Vagina (tissue), 2 donors: ENCODE results near the gene PNMA5.

Source experiments
- POLR2AphosphoS5 ChIP-seq, 2 donors: sonication (generic); formaldehyde crosslinking; IDR thresholded peaks; one replicate each; pipeline ENCODE4 v1.9.0; 2017; ENCODE audit warnings: antibody characterized with exemption in 2 of 2, mild to moderate bottlenecking in 2 of 2, low read depth in 1 of 2; ENCODE audit not compliant: insufficient read depth in 1 of 2
- TF ChIP-seq, protein P1 (sequence below), 3 experiments: fragments of 450-650 bp in 2 of 3; fragments of 200-600 bp in 1 of 3; sonication (generic) in 1 of 3; IDR thresholded peaks; one replicate each; pipeline ENCODE4 v1.5.1; 2017 to 2019; ENCODE audit warnings: antibody characterized with exemption in 3 of 3, mild to moderate bottlenecking in 2 of 3, moderate library complexity in 2 of 3

DNA sequence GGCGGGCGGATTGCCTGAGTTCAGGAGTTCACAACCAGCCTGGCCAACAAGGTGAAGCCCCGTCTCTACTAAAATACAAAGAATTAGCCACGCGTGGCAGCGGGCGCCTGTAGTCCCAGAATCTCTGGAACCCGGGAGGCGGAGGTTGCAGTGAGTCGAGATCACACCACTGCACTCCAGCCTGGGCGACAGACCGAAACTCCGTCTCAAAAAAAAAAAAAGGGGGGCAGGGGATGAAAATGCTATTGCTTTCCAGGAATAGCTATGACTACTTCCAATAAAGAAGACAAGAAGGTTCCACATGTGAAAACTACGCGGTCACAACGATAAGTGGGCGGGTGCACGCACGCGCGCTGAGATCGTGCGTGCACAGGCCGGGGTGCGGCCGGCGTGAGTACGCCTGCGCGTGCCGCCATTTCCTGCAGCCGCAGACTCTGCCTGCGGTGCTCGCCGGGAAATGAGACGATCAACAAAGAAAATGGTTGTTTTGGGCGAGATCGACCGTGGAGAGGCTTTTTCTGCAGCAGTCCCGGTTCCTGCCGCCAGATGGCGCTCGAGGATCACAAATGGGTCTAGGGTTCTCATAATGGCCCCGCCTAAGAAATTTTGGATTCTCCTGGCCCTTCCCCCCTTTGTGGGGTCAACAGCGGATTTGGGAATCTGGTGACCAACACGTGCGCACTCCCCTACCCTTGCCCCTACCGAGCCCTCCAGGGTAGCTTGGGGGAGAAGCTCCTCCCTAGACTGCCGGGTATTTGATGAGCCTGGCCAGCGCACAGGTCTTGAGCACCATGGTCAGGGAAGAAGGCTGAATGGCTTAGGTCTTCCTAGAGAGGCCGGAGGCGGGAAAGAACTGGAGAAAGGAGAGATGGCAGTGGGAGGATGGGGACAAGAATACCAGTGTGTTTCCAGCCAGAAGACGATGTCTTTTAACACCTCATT, 35.1 kb downstream of the PNMA5 start:
- TF ChIP-seq, protein P1, sequence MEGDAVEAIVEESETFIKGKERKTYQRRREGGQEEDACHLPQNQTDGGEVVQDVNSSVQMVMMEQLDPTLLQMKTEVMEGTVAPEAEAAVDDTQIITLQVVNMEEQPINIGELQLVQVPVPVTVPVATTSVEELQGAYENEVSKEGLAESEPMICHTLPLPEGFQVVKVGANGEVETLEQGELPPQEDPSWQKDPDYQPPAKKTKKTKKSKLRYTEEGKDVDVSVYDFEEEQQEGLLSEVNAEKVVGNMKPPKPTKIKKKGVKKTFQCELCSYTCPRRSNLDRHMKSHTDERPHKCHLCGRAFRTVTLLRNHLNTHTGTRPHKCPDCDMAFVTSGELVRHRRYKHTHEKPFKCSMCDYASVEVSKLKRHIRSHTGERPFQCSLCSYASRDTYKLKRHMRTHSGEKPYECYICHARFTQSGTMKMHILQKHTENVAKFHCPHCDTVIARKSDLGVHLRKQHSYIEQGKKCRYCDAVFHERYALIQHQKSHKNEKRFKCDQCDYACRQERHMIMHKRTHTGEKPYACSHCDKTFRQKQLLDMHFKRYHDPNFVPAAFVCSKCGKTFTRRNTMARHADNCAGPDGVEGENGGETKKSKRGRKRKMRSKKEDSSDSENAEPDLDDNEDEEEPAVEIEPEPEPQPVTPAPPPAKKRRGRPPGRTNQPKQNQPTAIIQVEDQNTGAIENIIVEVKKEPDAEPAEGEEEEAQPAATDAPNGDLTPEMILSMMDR (IDR thresholded peaks at IDR 0.05) = peak; percentile 70 to 91 (median 83)
- TF ChIP-seq POLR2AphosphoS5 (IDR thresholded peaks at IDR 0.05; ENCODE audit: insufficient read depth in 1 of 2, low read depth in 1 of 2) = peak; percentile 67 to 69
